Mesendoderm (in vitro differentiated cells): ENCODE data around the gene ZBTB25.
A peak's percentile ranks its signal among the peaks of the same experiment; 100 is the strongest.

Experiments used
- DNase-seq: peaks from one replicate; pipeline ENCODE4 v3.0.0; 2013
- H2AK5ac ChIP-seq: 2 replicates; pipeline ENCODE4 v1.6.1; 2013; ENCODE audit warnings: low read length, inconsistent platforms
- H2BK120ac ChIP-seq: 2 replicates; pipeline ENCODE4 v1.6.1; 2013; ENCODE audit warnings: low read depth, mild to moderate bottlenecking, low read length, moderate library complexity, mixed read lengths
- H2BK15ac ChIP-seq: replicated peaks from 2 replicates; pipeline ENCODE4 v1.6.1; 2013; ENCODE audit warnings: low read depth, mild to moderate bottlenecking, moderate library complexity
- H2BK5ac ChIP-seq: 2 replicates; pipeline ENCODE4 v1.6.1; 2013; ENCODE audit warnings: low read length, inconsistent platforms
- H3K18ac ChIP-seq: 2 replicates; pipeline ENCODE4 v1.6.1; 2013; ENCODE audit warnings: mild to moderate bottlenecking, low read length, mixed read lengths
- H3K23ac ChIP-seq: one replicate; pipeline ENCODE4 v1.6.1; 2013; ENCODE audit warnings: low read length
- H3K27ac ChIP-seq: 2 replicates; pipeline ENCODE4 v1.5.1; 2013; ENCODE audit warnings: low read depth, mild to moderate bottlenecking, inconsistent platforms, low read length, moderate library complexity
- H3K27me3 ChIP-seq: 2 replicates; pipeline ENCODE4 v1.6.1; 2013; ENCODE audit warnings: low read length, control low read depth, mild to moderate bottlenecking, inconsistent platforms; ENCODE audit not compliant: insufficient read depth, poor library complexity
- H3K36me3 ChIP-seq: 2 replicates; pipeline ENCODE4 v1.6.1; 2013; ENCODE audit warnings: low read length, inconsistent platforms; ENCODE audit not compliant: control insufficient read depth, insufficient read depth
- H3K4ac ChIP-seq: one replicate; pipeline ENCODE4 v1.6.1; 2013; ENCODE audit warnings: low read depth, mild to moderate bottlenecking, low read length, moderate library complexity
- H3K4me1 ChIP-seq: 2 replicates; pipeline ENCODE4 v1.6.1; 2013; ENCODE audit warnings: low read depth, low read length, inconsistent platforms; ENCODE audit not compliant: control insufficient read depth
- H3K4me2 ChIP-seq: 2 replicates; pipeline ENCODE4 v1.6.1; 2013; ENCODE audit warnings: low read length
- H3K4me3 ChIP-seq: 2 replicates; pipeline ENCODE4 v1.5.1; 2013; ENCODE audit warnings: mild to moderate bottlenecking, low read length
- H3K56ac ChIP-seq: one replicate; pipeline ENCODE4 v1.6.1; 2013; ENCODE audit warnings: low read length
- H3K79me1 ChIP-seq: 2 replicates; pipeline ENCODE4 v1.6.1; 2013; ENCODE audit warnings: low read length, inconsistent platforms
- H3K79me2 ChIP-seq: 2 replicates; pipeline ENCODE4 v1.6.1; 2013; ENCODE audit warnings: mild to moderate bottlenecking, low read length; ENCODE audit not compliant: control insufficient read depth, insufficient read depth
- H3K9ac ChIP-seq: 2 replicates; pipeline ENCODE4 v1.6.1; 2013; ENCODE audit warnings: low read length, inconsistent platforms
- H4K5ac ChIP-seq: one replicate; pipeline ENCODE4 v1.6.1; 2013; ENCODE audit warnings: low read length
- H4K8ac ChIP-seq: one replicate; pipeline ENCODE4 v1.6.1; 2013; ENCODE audit warnings: low read depth, mild to moderate bottlenecking, control low read depth, low read length, moderate library complexity
- WGBS: extraction: QIAGEN DNeasy Blood & Tissue Kit; methylation state at CpG from one replicate; pipeline ENCODE4 v1.1.7; 2013; ENCODE audit warnings: low lambda C conversion rate, missing lambda C conversion rate; ENCODE audit not compliant: insufficient coverage; ENCODE audit errors: extremely low coverage; 5-methylcytosine and 5-hydroxymethylcytosine counted together

Gene ZBTB25

DNA sequence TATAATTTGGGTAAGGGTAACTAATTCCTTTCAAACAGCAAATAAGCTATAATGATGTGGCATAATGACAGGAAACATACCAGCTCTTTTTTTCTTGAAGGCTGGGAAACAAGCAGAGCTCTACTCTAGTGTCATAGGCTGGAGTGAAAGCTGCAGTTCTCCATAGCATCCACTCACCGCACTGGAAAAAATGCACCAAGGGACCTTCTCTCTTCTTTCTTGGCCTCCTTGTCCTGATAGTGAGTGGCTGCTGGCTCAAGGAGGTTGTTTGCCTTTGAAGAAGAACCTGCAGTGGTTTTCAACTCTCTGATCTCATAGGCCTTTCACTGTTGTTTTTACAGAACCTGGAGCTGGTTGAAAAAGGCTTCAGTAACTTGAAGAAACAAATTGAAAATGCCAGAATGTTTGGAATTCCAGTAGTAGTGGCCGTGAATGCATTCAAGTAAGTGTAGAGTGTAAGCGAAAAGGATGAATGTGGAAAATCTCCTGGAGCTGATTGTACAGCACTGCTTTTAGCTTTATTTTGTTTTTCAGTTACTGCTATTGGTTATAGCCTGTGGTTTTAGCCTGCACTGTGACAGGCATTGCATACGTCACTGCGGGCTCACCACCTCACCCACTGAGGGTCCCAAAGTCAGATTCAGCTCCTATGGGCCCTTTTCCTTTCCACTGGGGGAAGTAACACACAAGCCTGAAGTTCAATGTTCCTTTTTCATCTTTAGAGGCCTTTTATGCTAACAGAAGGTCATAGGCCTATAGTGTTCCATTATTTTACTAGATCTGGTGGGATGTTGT is 55.6 kb downstream of the ZBTB25 start:
- Histone ChIP-seq H2AK5ac (no peak overlapping the region), H3K4me3 (no peak overlapping the region), H3K36me3 (peaks cover 15% of the 10 kb centered on the region), H3K79me2 (no peaks in the 10 kb centered on the region), H4K8ac (no peak overlapping the region), H3K18ac (no peak overlapping the region), H3K23ac (no peak overlapping the region), H3K4me1 (peaks cover 2% of the 10 kb centered on the region), H2BK15ac (no peak overlapping the region), H3K4ac (no peak overlapping the region), H3K27ac (no peak overlapping the region), H2BK5ac (no peak overlapping the region), H3K9ac (no peak overlapping the region), H2BK120ac (no peak overlapping the region), H3K79me1 (no peaks in the 10 kb centered on the region), H3K4me2 (no peak overlapping the region), H3K27me3 (no peaks in the 10 kb centered on the region), H3K56ac (no peak overlapping the region), H4K5ac (no peak overlapping the region)
- peak; percentile 18 for DNase-seq
- WGBS = no CpG with 5 or more reads among the region's 5 CpGs

DNA sequence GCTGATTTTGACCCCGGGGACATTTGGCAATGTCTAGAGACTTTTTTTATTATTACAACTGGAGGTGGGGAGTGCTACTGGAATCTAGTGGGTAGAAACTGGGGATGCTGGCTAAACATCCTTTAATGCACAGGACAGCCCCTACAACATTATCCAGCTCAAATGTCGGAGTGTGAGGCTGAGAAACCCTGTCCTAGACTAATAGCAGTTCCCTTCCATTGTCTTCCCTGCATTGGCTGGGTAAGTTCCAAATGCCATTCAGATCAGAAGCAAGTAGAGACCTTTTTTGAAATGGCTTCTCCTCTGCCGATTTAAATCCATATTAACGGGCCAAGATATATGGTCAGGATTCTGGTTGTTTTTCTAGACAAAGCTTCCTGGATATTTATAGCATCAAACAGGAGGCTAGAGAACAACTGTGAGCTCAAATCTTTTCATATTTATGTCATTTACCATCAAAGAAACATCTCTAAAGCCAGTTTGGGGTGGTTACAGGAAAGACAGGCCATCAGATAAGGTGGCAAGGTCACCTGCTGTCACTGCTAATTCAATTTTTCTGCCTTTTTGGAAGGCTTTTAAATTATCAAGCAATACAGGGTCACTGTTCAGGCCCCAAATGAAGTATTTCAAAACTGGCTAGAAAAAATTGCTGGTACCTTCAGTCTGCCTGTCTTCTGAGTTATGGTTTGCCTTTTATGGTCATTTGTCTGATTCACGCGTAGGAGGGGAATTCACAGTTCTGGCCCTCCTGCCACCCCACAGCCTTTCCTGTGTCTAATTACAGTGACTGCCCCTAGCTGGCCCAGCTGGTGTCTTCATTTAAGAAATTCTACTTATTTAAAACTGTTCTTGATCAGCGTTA is 58.4 kb downstream of the ZBTB25 start:
- Histone ChIP-seq H2AK5ac (no peak overlapping the region), H3K4ac (no peak overlapping the region), H3K4me2 (no peak overlapping the region), H3K79me2 (no peaks in the 10 kb centered on the region), H4K5ac (no peak overlapping the region), H3K56ac (no peak overlapping the region), H3K4me1 (peaks cover 2% of the 10 kb centered on the region), H3K9ac (no peak overlapping the region), H2BK15ac (no peak overlapping the region), H3K18ac (peak overlapping the region; percentile 72), H2BK120ac (no peak overlapping the region), H3K23ac (no peak overlapping the region), H3K27ac (peak overlapping the region; percentile 87), H3K27me3 (no peaks in the 10 kb centered on the region), H3K79me1 (no peaks in the 10 kb centered on the region), H3K4me3 (no peak overlapping the region), H4K8ac (no peak overlapping the region), H3K36me3 (peaks cover 28% of the 10 kb centered on the region), H2BK5ac (no peak overlapping the region)
- no CpG with 5 or more reads among the region's 7 CpGs for WGBS
- DNase-seq = peak; percentile 48

DNA sequence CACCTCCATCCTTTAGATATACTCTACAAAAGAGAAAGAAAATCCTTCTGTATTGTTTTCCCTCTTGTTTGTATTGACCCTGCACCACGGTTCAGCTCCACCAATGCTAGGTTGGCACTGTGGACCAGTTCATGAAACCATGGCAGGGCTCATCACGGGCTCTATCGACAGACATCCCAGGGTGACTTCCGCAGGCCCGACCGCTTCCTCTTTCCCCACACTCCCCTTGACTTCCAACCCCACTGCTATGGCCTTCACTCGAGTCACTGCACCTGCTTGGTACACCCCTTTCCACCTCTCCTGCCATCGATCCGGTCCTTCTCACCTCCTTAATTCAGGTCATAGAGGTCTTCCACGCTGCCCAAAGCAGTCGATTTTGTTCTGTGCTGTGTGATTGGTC is 59.5 kb downstream of the ZBTB25 start:
- Histone ChIP-seq H3K18ac (no peak overlapping the region), H3K27me3 (no peaks in the 10 kb centered on the region), H3K4me3 (no peak overlapping the region), H2BK120ac (no peak overlapping the region), H3K9ac (no peak overlapping the region), H4K8ac (no peak overlapping the region), H3K4me2 (no peak overlapping the region), H2BK5ac (no peak overlapping the region), H3K23ac (no peak overlapping the region), H2BK15ac (no peak overlapping the region), H3K4ac (no peak overlapping the region), H4K5ac (no peak overlapping the region), H3K79me2 (no peaks in the 10 kb centered on the region), H2AK5ac (no peak overlapping the region), H3K56ac (no peak overlapping the region), H3K36me3 (peaks cover 24% of the 10 kb centered on the region), H3K27ac (no peak overlapping the region), H3K79me1 (no peaks in the 10 kb centered on the region), H3K4me1 (peaks cover 2% of the 10 kb centered on the region)
- no peak for DNase-seq
- WGBS = no CpG with 5 or more reads among the region's 11 CpGs

DNA sequence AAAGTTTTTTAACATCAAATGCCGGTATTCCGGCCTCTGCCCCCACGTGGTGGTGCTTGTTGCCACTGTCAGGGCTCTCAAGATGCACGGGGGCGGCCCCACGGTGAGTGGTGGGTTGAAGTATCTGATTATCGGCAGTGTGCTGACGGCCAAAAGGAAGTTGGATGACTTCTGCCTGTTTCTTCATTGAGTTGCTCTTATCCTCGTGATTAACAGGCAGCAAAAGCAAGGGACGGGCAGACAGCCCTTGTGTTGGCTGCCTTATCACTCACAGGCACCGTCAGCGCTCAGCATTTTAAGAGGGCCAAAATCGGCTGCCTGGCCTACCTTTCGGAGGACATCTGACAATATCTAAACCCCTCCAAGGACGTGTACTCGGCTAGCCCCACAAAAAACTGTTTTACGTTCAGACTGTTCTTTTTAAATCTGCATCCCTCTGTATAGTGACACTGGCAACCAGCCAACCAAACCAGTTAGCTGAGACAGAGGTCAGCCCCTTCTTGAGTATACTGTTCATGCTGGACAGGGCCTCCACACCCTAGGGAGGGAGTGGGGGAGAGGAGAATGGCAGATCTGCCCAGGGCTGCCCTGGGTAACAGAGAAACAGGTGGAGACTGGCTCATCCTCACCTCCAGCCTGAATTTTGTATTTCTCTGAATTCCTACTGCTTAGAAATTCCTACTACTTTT is 61.2 kb downstream of the ZBTB25 start:
- H2AK5ac ChIP-seq = no peak overlapping the region
- no peak overlapping the region for H3K56ac ChIP-seq
- H3K9ac ChIP-seq = no peak overlapping the region
- no peak overlapping the region for H2BK120ac ChIP-seq
- peaks cover 2% of the 10 kb centered on the region for H3K4me1 ChIP-seq
- H3K4me3 ChIP-seq = no peak overlapping the region
- no peak overlapping the region for H2BK5ac ChIP-seq
- no peak overlapping the region for H4K8ac ChIP-seq
- H3K18ac ChIP-seq = no peak overlapping the region
- H4K5ac ChIP-seq = no peak overlapping the region
- DNase-seq = no peak
- peak overlapping the region; percentile 17 for H3K27ac ChIP-seq
- no peak overlapping the region for H2BK15ac ChIP-seq
- no peak overlapping the region for H3K4me2 ChIP-seq
- no peaks in the 10 kb centered on the region for H3K79me2 ChIP-seq
- H3K27me3 ChIP-seq = no peaks in the 10 kb centered on the region
- no peaks in the 10 kb centered on the region for H3K79me1 ChIP-seq
- H3K23ac ChIP-seq = no peak overlapping the region
- no peak overlapping the region for H3K4ac ChIP-seq
- no CpG with 5 or more reads among the region's 17 CpGs for WGBS
- peaks cover 24% of the 10 kb centered on the region for H3K36me3 ChIP-seq

DNA sequence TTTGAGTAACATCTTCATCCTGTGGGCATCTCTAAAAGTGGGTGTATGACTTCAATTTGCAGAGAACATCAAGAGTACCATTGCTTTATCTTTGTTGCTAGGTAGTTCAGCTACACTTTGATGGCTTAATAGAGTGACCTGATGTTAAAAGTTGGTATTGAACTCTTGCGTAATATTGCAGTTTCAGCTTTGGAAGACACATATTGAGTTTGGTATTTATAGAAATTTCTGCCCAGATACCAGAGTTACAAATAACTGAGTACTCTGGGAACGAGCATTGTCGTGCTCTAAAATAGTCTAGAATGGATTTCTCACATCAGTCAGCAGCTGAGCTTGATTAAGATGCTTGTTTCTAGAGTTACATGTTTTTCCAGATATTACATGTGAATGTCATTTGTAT is 63.1 kb downstream of the ZBTB25 start:
- Histone ChIP-seq H3K9ac (no peak overlapping the region), H3K56ac (no peak overlapping the region), H3K27me3 (no peaks in the 10 kb centered on the region), H3K4me2 (no peak overlapping the region), H3K79me2 (no peaks in the 10 kb centered on the region), H3K18ac (no peak overlapping the region), H4K5ac (no peak overlapping the region), H2BK120ac (no peak overlapping the region), H3K36me3 (peaks cover 25% of the 10 kb centered on the region), H3K27ac (no peak overlapping the region), H4K8ac (no peak overlapping the region), H2BK15ac (no peak overlapping the region), H2BK5ac (no peak overlapping the region), H3K79me1 (no peaks in the 10 kb centered on the region), H3K4me1 (peaks cover 2% of the 10 kb centered on the region), H3K4me3 (no peak overlapping the region), H3K23ac (no peak overlapping the region), H2AK5ac (no peak overlapping the region), H3K4ac (no peak overlapping the region)
- WGBS = no CpG with 5 or more reads among the region's 3 CpGs
- no peak for DNase-seq
